ENCODE measurements around the gene KIAA0753. TPM values are rescaled to one million over a fixed set of nuclear protein-coding genes. Genes with fewer than 3 reads are reported as not detected.

KIAA0753 gene
- total and polyA plus RNA-seq, 2 of the 13 experiments (the other 11 are each of a cell fraction or from before 2014, with no cell fraction given), result 5.2 to 9.1 TPM

DNA sequence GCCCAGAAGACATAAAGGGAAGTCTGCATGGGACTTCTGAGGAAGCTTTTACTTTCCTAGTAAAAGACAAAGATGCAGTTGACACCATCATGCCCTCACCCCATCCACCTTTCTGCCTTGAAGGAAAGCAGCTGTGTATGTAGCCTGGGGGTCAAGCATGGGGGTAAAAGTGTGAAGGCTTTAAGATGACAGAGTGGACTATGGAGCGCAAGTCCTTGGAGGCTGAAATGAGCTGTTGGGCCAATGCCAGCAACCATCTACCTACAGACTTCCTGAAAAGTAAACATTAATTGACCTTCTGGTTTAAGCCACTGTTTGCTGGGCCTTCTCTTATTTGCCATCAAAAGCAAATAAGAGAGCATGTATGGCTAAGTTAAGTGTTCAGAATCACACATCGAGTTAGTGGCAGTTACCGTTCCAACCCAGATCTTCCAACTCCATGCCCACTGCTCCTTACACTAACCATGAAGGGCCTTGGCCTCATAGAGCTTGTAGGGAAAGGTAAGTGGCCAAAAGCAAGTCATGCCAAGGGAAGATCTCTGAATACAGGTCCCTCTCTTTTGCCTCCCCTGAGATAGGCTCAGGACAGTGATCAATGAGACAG lies 42.7 kb upstream of the KIAA0753 start (continued):
- TF ChIP-seq, protein P1, sequence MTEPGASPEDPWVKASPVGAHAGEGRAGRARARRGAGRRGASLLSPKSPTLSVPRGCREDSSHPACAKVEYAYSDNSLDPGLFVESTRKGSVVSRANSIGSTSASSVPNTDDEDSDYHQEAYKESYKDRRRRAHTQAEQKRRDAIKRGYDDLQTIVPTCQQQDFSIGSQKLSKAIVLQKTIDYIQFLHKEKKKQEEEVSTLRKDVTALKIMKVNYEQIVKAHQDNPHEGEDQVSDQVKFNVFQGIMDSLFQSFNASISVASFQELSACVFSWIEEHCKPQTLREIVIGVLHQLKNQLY (CRISPR knock-in tag; IDR thresholded peaks at IDR 0.05), result peak; percentile 61
- TF ChIP-seq GTF2F1 (IDR thresholded peaks at IDR 0.05; ENCODE audit: low read length) (no peak), ZNF569 (CRISPR knock-in tag; IDR thresholded peaks at IDR 0.05; ENCODE audit: borderline replicate concordance) (no peak), NFYB (CRISPR knock-in tag; IDR thresholded peaks at IDR 0.05) (no peak), LRRFIP1 (CRISPR knock-in tag; conservative IDR thresholded peaks at IDR 0.05) (no peak), TP53 (CRISPR knock-in tag; conservative IDR thresholded peaks at IDR 0.05) (peak; percentile 67; the same call in 1 of the 2 replicates), ZNF264 (CRISPR knock-in tag; IDR thresholded peaks at IDR 0.05) (peak; percentile 89; the same call in 1 of the 2 replicates), ADNP (CRISPR knock-in tag; IDR thresholded peaks at IDR 0.05) (no peak), GZF1 (CRISPR knock-in tag; IDR thresholded peaks at IDR 0.05) (peak; percentile 73; the same call in 1 of the 2 replicates), KDM1A (CRISPR knock-in tag; IDR thresholded peaks at IDR 0.05) (no peak), ZNF563 (CRISPR knock-in tag; IDR thresholded peaks at IDR 0.05) (no peak), NFRKB (IDR thresholded peaks at IDR 0.05) (no peak), STAT5B (CRISPR knock-in tag; IDR thresholded peaks at IDR 0.05) (no peak), ZFP62 (CRISPR knock-in tag; IDR thresholded peaks at IDR 0.05) (no peak), ZNF20 (CRISPR knock-in tag; IDR thresholded peaks at IDR 0.05) (no peak), ZNF350 (CRISPR knock-in tag; IDR thresholded peaks at IDR 0.05; ENCODE audit: borderline replicate concordance, low read depth) (peak; percentile 31; the same call in 1 of the 2 replicates), BATF2 (CRISPR knock-in tag; IDR thresholded peaks at IDR 0.05) (no peak)
- TF ChIP-seq, protein P2, sequence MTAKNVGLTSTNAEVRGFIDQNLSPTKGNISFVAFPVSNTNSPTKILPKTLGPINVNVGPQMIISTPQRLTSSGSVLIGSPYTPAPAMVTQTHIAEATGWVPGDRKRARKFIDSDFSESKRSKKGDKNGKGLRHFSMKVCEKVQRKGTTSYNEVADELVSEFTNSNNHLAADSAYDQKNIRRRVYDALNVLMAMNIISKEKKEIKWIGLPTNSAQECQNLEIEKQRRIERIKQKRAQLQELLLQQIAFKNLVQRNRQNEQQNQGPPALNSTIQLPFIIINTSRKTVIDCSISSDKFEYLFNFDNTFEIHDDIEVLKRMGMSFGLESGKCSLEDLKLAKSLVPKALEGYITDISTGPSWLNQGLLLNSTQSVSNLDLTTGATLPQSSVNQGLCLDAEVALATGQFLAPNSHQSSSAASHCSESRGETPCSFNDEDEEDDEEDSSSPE (CRISPR knock-in tag; IDR thresholded peaks at IDR 0.05), result no peak
- TF ChIP-seq, protein P3, sequence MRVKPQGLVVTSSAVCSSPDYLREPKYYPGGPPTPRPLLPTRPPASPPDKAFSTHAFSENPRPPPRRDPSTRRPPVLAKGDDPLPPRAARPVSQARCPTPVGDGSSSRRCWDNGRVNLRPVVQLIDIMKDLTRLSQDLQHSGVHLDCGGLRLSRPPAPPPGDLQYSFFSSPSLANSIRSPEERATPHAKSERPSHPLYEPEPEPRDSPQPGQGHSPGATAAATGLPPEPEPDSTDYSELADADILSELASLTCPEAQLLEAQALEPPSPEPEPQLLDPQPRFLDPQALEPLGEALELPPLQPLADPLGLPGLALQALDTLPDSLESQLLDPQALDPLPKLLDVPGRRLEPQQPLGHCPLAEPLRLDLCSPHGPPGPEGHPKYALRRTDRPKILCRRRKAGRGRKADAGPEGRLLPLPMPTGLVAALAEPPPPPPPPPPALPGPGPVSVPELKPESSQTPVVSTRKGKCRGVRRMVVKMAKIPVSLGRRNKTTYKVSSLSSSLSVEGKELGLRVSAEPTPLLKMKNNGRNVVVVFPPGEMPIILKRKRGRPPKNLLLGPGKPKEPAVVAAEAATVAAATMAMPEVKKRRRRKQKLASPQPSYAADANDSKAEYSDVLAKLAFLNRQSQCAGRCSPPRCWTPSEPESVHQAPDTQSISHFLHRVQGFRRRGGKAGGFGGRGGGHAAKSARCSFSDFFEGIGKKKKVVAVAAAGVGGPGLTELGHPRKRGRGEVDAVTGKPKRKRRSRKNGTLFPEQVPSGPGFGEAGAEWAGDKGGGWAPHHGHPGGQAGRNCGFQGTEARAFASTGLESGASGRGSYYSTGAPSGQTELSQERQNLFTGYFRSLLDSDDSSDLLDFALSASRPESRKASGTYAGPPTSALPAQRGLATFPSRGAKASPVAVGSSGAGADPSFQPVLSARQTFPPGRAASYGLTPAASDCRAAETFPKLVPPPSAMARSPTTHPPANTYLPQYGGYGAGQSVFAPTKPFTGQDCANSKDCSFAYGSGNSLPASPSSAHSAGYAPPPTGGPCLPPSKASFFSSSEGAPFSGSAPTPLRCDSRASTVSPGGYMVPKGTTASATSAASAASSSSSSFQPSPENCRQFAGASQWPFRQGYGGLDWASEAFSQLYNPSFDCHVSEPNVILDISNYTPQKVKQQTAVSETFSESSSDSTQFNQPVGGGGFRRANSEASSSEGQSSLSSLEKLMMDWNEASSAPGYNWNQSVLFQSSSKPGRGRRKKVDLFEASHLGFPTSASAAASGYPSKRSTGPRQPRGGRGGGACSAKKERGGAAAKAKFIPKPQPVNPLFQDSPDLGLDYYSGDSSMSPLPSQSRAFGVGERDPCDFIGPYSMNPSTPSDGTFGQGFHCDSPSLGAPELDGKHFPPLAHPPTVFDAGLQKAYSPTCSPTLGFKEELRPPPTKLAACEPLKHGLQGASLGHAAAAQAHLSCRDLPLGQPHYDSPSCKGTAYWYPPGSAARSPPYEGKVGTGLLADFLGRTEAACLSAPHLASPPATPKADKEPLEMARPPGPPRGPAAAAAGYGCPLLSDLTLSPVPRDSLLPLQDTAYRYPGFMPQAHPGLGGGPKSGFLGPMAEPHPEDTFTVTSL (CRISPR knock-in tag; IDR thresholded peaks at IDR 0.05; ENCODE audit: borderline replicate concordance), result 0 out of 2 replicates have a peak, but pooled peaks have one; percentile 65
